ENCODE data around the gene MAP3K6. TPM values are rescaled to one million over a fixed set of nuclear protein-coding genes. Genes with fewer than 3 reads are reported as not detected.

The MAP3K6 gene
- total and polyA plus RNA-seq, 2 donors (not counting 3 experiments of a cell fraction or from before 2014, with no cell fraction given), result 9.9 to 12.4 TPM

DNA sequence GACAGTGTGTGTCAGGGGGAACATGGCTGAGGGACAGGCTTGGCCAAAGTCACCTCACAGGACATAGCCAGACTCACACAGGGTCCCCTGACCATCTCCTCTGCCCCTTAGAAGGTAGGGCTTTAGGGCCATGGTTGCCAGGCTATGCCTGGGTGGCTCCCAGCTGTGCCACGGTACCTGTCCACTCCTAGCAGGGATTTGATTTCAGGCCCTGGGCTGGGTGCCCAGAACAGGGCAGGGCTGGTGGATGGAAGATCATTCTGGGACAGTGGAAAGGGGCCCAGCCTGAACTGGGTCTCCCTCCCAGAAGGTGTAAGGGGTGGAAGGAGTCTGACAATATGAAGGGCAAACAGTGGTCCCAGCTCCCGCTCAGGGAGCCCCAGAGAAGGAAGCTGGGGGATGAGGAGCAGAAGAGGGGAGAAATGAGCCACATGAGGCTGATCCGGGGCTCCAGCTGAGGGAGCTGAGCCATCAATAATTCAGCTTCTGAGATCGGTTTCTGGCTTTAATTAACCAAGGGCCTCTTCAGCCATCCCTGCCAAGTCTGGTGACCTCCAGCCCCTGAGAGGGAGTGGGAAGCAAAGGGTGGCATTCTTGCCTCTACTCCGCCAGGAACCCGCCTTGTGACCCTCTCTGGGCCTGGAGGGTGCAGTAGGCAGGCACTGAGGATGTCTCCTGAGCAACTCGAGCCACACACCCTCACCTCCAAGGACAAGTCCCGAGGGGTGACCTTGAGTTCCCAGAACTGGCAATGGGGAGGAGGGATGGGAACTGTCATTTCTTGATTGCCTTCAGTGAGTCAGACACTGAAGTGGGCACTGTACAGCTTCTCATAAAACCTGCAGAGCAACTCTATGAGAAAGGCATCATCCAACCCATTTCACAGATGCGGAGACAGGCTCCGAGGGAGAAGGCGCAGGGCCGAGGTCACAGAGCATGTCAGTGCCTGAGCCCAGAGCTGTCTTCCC lies 14.3 kb upstream of the MAP3K6 start:
- H3K9me3 ChIP-seq (replicated peaks; ENCODE audit: control insufficient read depth, insufficient read depth, low read length), result no peaks in the 10 kb centered on the region
- H3K4me2 ChIP-seq (ENCODE audit: insufficient read depth, low read length), result no peak overlapping the region
- no peak for FAIRE-seq
- H3K9ac ChIP-seq (replicated peaks; ENCODE audit: extremely low read depth, insufficient read depth, low read length), result no peak overlapping the region
- H4K20me1 ChIP-seq (replicated peaks; ENCODE audit: control insufficient read depth, extremely low read depth, insufficient read depth, low read length), result no peaks in the 10 kb centered on the region
- ChIA-PET POLR2A (no interaction called here), CTCF (interaction anchor here (0.8 to 3.2 kb wide), 4 partner anchors 12 to 23 kb away, joined by 3 to 17 read pairs (median 12); partner anchors contain the start of gene MAP3K6)
- TF ChIP-seq FOS (IDR thresholded peaks at IDR 0.05; ENCODE audit: borderline replicate concordance, insufficient read depth, low read length) (no peak), MYC (IDR thresholded peaks at IDR 0.05; ENCODE audit: low read depth, low read length) (no peak), POLR2AphosphoS5 (IDR thresholded peaks at IDR 0.05; ENCODE audit: insufficient read depth, low read depth, low read length) (no peak), POLR2A (IDR thresholded peaks at IDR 0.05; ENCODE audit: low read depth, low read length) (no peak)
- peaks cover 0 to 3% of the 10 kb centered on the region in 2 experiments for H3K27me3 ChIP-seq (ENCODE audit: control insufficient read depth in 2 of 2, insufficient read depth in 2 of 2, low read length in 2 of 2)
- no peaks in the 10 kb centered on the region for H3K9me1 ChIP-seq (replicated peaks; ENCODE audit: control insufficient read depth, extremely low read depth, insufficient read depth, low read length)
- DNase-seq (ENCODE audit: low read depth, low spot score), result no peak
- no peaks in the 10 kb centered on the region for H3K79me2 ChIP-seq (ENCODE audit: control insufficient read depth, insufficient read depth, low read length)
- H3K27ac ChIP-seq (ENCODE audit: insufficient read depth, low read depth, low read length), result no peak overlapping the region
- dilution Hi-C loops (cut with MboI; ENCODE audit: extremely low pct_ligation_motif_present, low sequenced_read_pairs) (no loop called here), intact Hi-C loops (cut with micrococcal nuclease) (no loop called here)
- H2AFZ ChIP-seq (ENCODE audit: low read depth, low read length), result no peak overlapping the region
- no TSS peak for BruUV-seq (replicated peaks)
- H3K4me1 ChIP-seq (ENCODE audit: control insufficient read depth, extremely low read depth, insufficient read depth, low read length), result no peaks in the 10 kb centered on the region
- no peak overlapping the region for H3K4me3 ChIP-seq (replicated peaks in 1 of 3; ENCODE audit: insufficient read depth in 1 of 3, low read depth in 1 of 3, low read length in 3 of 3)
- no peaks in the 10 kb centered on the region for H3K36me3 ChIP-seq (ENCODE audit: control insufficient read depth in 2 of 2, extremely low read depth in 1 of 2, insufficient read depth in 2 of 2, low read length in 2 of 2)

DNA sequence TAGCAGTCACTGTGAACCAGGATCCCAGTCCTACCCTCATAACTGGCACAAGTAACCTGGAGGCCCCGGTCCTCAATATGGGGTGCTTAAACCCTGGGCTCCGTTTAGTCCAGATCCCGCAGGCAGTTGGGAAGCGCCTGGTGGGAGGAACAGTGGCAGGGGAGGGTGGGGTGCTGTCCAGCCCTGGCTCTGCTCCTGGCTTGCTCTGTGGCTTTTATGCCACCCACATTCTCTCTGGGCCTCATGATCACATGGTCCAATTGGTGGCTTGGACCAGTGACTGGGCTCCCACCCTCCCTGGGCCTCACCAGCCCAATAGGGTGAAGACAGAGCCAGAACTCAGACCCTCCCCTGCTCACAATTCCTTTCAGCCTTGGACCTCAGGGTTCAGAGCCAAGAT lies 13.5 kb upstream of the MAP3K6 start:
- H3K4me1 ChIP-seq (ENCODE audit: control insufficient read depth, extremely low read depth, insufficient read depth, low read length), result no peaks in the 10 kb centered on the region
- BruUV-seq (replicated peaks), result no TSS peak
- H3K36me3 ChIP-seq (ENCODE audit: control insufficient read depth in 2 of 2, extremely low read depth in 1 of 2, insufficient read depth in 2 of 2, low read length in 2 of 2), result no peaks in the 10 kb centered on the region
- H3K9ac ChIP-seq (replicated peaks; ENCODE audit: extremely low read depth, insufficient read depth, low read length), result no peak overlapping the region
- no peaks in the 10 kb centered on the region for H3K9me1 ChIP-seq (replicated peaks; ENCODE audit: control insufficient read depth, extremely low read depth, insufficient read depth, low read length)
- TF ChIP-seq FOS (IDR thresholded peaks at IDR 0.05; ENCODE audit: borderline replicate concordance, insufficient read depth, low read length), result no peak
- TF ChIP-seq, protein P1, sequence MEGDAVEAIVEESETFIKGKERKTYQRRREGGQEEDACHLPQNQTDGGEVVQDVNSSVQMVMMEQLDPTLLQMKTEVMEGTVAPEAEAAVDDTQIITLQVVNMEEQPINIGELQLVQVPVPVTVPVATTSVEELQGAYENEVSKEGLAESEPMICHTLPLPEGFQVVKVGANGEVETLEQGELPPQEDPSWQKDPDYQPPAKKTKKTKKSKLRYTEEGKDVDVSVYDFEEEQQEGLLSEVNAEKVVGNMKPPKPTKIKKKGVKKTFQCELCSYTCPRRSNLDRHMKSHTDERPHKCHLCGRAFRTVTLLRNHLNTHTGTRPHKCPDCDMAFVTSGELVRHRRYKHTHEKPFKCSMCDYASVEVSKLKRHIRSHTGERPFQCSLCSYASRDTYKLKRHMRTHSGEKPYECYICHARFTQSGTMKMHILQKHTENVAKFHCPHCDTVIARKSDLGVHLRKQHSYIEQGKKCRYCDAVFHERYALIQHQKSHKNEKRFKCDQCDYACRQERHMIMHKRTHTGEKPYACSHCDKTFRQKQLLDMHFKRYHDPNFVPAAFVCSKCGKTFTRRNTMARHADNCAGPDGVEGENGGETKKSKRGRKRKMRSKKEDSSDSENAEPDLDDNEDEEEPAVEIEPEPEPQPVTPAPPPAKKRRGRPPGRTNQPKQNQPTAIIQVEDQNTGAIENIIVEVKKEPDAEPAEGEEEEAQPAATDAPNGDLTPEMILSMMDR (IDR thresholded peaks at IDR 0.05; ENCODE audit: extremely low read depth in 1 of 2, insufficient read depth in 1 of 2, low read depth in 1 of 2, low read length in 2 of 2), result no peak
- TF ChIP-seq MYC (IDR thresholded peaks at IDR 0.05; ENCODE audit: low read depth, low read length), result no peak
- no peak for TF ChIP-seq POLR2AphosphoS5 (IDR thresholded peaks at IDR 0.05; ENCODE audit: insufficient read depth, low read depth, low read length)
- TF ChIP-seq, protein P2, sequence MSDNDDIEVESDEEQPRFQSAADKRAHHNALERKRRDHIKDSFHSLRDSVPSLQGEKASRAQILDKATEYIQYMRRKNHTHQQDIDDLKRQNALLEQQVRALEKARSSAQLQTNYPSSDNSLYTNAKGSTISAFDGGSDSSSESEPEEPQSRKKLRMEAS (IDR thresholded peaks at IDR 0.05; ENCODE audit: insufficient read depth, insufficient read length), result no peak
- TF ChIP-seq EZH2 (IDR thresholded peaks at IDR 0.05; ENCODE audit: borderline replicate concordance, low read depth, low read length, severe bottlenecking), result no peak
- TF ChIP-seq JUN (IDR thresholded peaks at IDR 0.05; ENCODE audit: borderline replicate concordance, insufficient read depth, insufficient read length, low read depth), result no peak
- no peaks in the 10 kb centered on the region for H4K20me1 ChIP-seq (replicated peaks; ENCODE audit: control insufficient read depth, extremely low read depth, insufficient read depth, low read length)
- ChIA-PET CTCF (interaction anchor here (0.7 kb wide), 1 partner anchor 14 kb away, joined by 3 read pairs; no protein-coding TSS in a partner anchor), POLR2A (no interaction called here)
- FAIRE-seq (no peak), DNase-seq (ENCODE audit: low read depth, low spot score) (no peak)
- no peak overlapping the region for H3K4me3 ChIP-seq (replicated peaks in 1 of 3; ENCODE audit: insufficient read depth in 1 of 3, low read depth in 1 of 3, low read length in 3 of 3)
- H3K79me2 ChIP-seq (ENCODE audit: control insufficient read depth, insufficient read depth, low read length), result no peaks in the 10 kb centered on the region
- dilution Hi-C loops (cut with MboI; ENCODE audit: extremely low pct_ligation_motif_present, low sequenced_read_pairs) (no loop called here), intact Hi-C loops (cut with micrococcal nuclease) (no loop called here)
- no peak overlapping the region for H3K27ac ChIP-seq (ENCODE audit: insufficient read depth, low read depth, low read length)
- no peak overlapping the region for H2AFZ ChIP-seq (ENCODE audit: low read depth, low read length)
- no peak overlapping the region for H3K4me2 ChIP-seq (ENCODE audit: insufficient read depth, low read length)
- H3K9me3 ChIP-seq (replicated peaks; ENCODE audit: control insufficient read depth, insufficient read depth, low read length), result no peaks in the 10 kb centered on the region
- H3K27me3 ChIP-seq (ENCODE audit: control insufficient read depth in 2 of 2, insufficient read depth in 2 of 2, low read length in 2 of 2), result peaks cover 0 to 3% of the 10 kb centered on the region in 2 experiments

Measured in endothelial cell of umbilical vein (primary cell).